ENCODE results near the gene IRAK2.

DNA sequence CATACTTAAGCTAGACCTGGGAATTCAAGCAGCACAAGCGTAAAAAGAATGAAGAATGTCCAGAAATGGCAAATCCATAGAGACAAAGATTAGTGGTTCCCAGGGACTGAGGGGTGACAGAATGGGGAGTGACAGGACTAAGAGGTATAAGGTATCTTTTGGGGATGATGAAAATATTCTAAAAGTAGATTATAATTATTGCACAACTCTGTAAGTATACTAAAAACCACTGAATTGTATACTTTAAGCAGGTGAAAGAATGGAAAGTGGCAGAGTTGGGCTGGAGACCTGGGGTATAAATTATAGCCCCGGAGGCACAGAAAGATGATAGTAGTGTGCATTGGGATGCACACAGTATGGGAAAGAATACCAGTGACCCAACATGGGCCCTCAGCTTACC, 43.7 kb upstream of the IRAK2 start:
- TF ChIP-seq, protein P1, sequence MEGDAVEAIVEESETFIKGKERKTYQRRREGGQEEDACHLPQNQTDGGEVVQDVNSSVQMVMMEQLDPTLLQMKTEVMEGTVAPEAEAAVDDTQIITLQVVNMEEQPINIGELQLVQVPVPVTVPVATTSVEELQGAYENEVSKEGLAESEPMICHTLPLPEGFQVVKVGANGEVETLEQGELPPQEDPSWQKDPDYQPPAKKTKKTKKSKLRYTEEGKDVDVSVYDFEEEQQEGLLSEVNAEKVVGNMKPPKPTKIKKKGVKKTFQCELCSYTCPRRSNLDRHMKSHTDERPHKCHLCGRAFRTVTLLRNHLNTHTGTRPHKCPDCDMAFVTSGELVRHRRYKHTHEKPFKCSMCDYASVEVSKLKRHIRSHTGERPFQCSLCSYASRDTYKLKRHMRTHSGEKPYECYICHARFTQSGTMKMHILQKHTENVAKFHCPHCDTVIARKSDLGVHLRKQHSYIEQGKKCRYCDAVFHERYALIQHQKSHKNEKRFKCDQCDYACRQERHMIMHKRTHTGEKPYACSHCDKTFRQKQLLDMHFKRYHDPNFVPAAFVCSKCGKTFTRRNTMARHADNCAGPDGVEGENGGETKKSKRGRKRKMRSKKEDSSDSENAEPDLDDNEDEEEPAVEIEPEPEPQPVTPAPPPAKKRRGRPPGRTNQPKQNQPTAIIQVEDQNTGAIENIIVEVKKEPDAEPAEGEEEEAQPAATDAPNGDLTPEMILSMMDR (IDR thresholded peaks at IDR 0.05; ENCODE audit: extremely low read depth in 1 of 2, insufficient read depth in 1 of 2, low read depth in 1 of 2, low read length in 2 of 2): no peak
- TF ChIP-seq POLR2AphosphoS5 (IDR thresholded peaks at IDR 0.05; ENCODE audit: insufficient read depth, low read depth, low read length): no peak
